CD4-positive, alpha-beta T cell treated with Interleukin-12 subunit alpha and Interleukin-12 subunit beta, for 1 hour (primary cell): ENCODE measurements around the gene C3orf20.

Source experiments
- DNase-seq: peaks from one replicate; pipeline ENCODE4 v3.0.0-alpha.2; 2020

Gene C3orf20

GRCh38 chr3:14821151-14821550, 146.2 kb downstream of the C3orf20 start:
- no peak for DNase-seq

DNA sequence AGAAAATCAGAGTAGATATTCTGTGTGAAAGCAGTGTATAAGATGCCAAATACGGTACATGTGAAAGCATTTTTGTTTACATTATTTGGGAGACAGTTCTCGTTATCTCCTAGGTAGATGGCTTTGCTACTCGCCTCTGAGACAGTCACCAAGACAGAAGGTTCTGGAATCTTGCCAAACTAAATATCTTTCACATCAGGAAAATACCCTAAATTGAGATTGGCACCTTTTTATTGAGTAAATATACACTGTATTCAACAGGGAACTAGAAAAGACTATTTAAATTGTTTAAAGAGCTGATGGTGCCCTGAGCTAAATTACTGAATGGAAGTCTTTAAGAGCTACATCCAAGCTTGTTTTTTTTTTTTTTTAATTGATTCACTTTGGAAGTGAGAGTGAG, 147.2 kb downstream of the C3orf20 start:
- no peak for DNase-seq
